ENCODE measurements around the gene ATP6V1F. TPM values are rescaled to one million over a fixed set of nuclear protein-coding genes. Genes with fewer than 3 reads are reported as not detected.

ATP6V1F gene
- total RNA-seq, 4 donors from 2014 or later = 72.3 to 240 (median 123) TPM

DNA sequence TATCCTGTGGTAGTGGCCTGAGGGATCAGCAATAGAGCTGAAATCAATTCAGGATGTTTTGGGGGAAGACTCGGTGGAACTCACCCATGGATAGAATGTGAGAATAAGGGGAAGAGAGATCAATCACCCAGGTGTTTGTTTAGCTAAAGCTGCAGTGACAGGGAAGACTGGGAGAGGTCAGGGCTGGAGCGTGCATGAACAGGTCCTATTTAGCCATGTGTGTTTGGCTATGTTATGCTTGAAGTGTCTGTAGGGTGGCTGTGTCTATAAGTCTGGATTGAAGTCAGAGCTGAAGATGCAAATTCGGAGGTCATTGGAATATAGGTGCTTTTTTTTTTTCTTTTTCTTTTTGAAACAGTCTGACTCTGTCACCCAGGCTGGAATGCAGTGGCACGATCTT lies 4.6 kb downstream of the ATP6V1F start:
- TF ChIP-seq, protein P1, sequence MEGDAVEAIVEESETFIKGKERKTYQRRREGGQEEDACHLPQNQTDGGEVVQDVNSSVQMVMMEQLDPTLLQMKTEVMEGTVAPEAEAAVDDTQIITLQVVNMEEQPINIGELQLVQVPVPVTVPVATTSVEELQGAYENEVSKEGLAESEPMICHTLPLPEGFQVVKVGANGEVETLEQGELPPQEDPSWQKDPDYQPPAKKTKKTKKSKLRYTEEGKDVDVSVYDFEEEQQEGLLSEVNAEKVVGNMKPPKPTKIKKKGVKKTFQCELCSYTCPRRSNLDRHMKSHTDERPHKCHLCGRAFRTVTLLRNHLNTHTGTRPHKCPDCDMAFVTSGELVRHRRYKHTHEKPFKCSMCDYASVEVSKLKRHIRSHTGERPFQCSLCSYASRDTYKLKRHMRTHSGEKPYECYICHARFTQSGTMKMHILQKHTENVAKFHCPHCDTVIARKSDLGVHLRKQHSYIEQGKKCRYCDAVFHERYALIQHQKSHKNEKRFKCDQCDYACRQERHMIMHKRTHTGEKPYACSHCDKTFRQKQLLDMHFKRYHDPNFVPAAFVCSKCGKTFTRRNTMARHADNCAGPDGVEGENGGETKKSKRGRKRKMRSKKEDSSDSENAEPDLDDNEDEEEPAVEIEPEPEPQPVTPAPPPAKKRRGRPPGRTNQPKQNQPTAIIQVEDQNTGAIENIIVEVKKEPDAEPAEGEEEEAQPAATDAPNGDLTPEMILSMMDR (IDR thresholded peaks at IDR 0.05; ENCODE audit: low read depth) = no peak

DNA sequence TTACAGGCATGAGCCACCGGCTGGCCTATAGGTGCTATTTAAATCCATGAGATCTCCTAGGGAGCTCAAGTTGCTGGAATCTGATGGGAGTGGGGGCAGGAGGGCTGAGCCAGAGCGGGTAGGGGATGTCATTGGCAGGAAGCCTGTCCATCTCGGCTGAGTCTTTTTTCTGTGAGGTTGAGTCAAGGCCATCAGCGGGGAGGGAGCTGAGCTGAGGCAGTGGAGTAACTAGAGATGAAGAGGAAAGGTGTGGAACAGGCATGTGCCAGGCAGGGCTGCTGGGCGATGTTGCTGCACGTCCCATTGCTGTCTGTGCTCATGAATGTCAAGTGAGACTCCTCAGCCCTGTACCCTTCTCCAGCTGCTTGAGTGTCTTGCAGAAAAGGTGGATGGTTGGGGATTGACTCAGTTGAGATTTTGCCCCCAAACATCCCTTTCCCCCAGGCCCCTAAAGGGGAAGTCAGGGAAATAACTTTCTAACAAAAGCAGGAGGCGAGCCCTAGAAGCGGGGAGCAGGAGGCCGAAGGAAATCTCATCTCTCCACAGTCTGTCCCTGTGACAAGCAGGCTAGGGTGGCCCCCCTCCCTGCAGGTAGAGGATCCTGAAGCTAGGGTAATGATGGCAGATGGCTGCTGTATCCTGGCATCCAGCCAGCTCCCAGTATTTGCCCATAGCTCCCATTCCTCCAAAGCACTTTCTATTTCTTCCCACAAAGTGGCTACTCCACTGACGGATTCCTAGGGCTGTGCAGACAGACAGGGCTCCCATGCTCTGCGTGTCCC lies 5.4 kb downstream of the ATP6V1F start:
- TF ChIP-seq, protein P1 (IDR thresholded peaks at IDR 0.05; ENCODE audit: low read depth) = no peak

DNA sequence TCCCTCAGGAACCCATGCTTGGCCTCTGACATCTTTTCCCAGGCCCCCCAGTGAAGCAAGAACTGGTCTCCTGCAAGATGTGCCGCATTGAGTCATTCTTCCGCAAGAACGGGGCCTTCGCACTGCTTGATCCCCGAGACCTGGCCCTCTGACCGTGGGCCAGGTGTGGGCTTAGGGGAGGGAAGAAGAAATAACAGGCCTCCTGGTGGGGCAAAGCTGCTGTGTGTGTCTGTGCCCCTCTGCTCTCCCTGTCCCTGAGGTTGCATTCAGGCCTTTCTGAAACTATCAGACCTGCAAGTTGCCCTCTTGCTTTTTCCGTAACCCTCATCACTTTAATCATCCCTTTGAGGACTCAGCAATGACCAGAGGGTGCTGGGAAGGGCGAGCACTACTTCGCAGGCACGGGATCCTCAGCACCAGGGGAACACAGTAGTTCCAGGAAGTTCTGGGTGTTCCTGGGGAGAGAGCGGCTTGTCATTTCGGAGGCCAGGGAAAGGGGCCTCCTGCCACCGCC lies 6.0 kb downstream of the ATP6V1F start:
- TF ChIP-seq, protein P1 (IDR thresholded peaks at IDR 0.05; ENCODE audit: low read depth) = no peak

DNA sequence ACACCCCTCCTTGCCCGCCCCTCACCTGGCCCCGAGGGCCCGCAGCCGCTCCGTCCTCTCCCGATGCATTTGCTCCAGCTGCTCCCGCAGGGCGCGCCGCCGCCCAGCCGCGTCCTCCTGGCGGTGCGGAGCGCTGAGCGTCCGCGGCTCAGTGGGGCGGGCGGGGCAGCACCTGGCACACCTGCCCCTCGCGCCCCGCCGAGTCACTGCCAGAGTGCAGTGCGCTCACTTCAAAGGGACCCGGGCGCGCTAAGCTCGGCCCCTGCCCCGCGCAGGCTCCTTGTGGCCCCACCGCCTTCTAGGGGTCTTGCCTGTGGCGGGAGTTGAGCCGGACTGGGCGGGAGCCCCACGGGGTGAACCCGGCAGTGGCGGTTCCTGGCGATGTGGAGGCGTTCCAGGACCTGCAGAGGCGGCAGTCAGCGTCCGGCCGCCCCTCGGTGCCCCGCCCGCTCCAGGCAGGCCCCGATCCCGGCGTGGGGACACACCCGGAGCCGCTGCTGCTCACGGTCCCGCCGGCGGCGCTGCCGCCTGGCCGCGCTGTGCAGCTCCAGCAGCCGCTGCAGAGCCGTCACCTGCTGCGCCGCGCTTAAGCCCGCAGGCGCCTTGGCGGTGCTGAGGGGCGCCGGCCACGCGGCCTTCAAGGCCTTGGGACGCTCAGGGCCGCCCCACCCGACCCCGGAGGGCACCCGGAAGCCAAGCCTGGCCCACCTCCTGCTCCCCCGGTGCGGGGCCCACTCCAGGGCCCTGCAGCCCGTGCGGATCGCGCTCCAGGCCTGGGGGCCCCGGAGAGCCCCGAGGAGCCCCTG lies 6.7 kb downstream of the ATP6V1F start:
- TF ChIP-seq, protein P1 (IDR thresholded peaks at IDR 0.05; ENCODE audit: low read depth) = no peak

DNA sequence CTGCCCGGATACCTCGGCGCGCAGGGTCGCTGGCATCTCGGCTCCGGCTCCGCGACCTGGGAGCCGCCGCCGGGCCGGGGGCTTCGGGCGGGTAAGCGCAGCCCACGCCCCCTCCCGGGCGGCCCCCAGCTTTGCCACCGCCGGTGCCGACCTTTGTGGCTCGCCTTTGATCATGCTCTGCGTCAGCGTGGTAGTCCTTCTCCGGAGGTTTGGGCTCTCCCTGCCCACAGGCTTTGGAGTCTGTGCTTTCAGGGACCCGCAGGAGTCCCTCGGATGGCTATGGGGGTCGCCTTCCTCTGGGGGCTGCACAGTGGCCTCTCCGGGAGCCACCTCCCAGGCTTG lies 7.3 kb downstream of the ATP6V1F start:
- TF ChIP-seq, protein P1 (IDR thresholded peaks at IDR 0.05; ENCODE audit: low read depth) = no peak

DNA sequence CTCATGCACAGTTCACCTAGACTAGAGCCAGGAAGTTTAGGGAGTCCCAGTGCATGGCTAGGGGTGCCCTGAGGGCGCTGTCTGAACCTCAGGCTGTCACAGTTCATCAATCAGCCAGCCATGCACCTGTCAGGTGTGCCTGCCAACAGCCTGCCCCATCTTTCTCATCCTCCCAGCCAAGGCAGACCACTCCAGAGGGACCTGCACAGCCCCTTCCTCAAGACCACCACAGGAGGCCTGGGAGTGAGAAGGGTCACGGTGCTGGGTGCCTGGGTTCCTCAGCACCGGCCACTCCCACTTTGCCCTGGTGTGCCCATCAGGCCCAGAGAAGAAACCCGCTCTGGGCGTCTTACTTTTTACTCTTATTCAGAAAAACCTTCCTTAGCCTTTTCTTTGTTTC lies 8.4 kb downstream of the ATP6V1F start:
- TF ChIP-seq, protein P1 (IDR thresholded peaks at IDR 0.05; ENCODE audit: low read depth) = no peak

DNA sequence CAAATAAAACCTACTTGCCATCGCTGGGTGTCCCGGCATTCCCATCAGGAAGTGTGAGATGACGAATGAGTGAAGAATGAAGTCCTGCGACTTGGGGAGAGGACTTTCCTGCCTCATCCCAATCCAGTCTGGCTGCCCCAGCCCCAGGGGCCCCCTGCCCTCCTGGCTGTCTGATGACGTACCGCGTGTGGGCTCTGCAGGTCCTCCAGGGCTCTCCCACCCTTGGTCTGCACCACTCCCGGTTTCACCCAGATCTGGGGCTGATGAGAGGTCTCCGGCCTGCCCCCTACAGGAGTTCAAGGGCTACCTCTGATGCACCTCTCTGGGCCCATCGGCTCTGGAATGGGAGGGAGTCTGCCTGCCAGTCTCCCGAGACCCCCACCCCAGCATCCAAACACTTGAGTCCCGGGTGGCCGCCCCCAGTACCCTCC lies 9.8 kb downstream of the ATP6V1F start:
- TF ChIP-seq, protein P1 (IDR thresholded peaks at IDR 0.05; ENCODE audit: low read depth) = no peak
